ENCODE measurements around the gene NKG7.

GRCh38 chr19:51382004-51382403 lies 9.6 kb upstream of the NKG7 start:
- no peak for TF ChIP-seq POLR2A (IDR thresholded peaks at IDR 0.05; ENCODE audit: low read length)
- no peak for TF ChIP-seq GATA1 (IDR thresholded peaks at IDR 0.05; ENCODE audit: low read depth, low read length)
